MM.1S (cell line): ENCODE data around the gene ABCC1.

Experiments used
- CTCF ChIP-seq: fragments of 300-600 bp; sonication (generic); IDR thresholded peaks from 2 replicates; pipeline ENCODE4 v1.5.1; 2016; ENCODE audit warnings: antibody characterized with exemption, low read length, mixed read lengths
- EZH2 ChIP-seq: fragments of 300-600 bp; sonication (generic); optimal IDR thresholded peaks from 2 replicates; pipeline ENCODE3; 2017; ENCODE audit warnings: low read depth, mild to moderate bottlenecking, antibody characterized with exemption, low read length, mixed read lengths

- TF ChIP-seq CTCF = no peak
- no peak for TF ChIP-seq EZH2
Observed at GRCh38 chr16:16050106-16050505, 100.7 kb downstream of the ABCC1 start.
